ENCODE data around the gene NOTCH2.
"Not testable (repeated sequence)": the region's sequence is repeated elsewhere in the genome, so short reads cannot be mapped to it uniquely, and the experiment has no call there.

Gene NOTCH2

GRCh38 chr1:120048208-120048607 is 21.3 kb downstream of the NOTCH2 start:
- not testable (repeated sequence) for DNase-seq

GRCh38 chr1:120041771-120042170 is 27.7 kb downstream of the NOTCH2 start:
- not testable (repeated sequence) for DNase-seq

GRCh38 chr1:120032253-120032652 is 37.2 kb downstream of the NOTCH2 start:
- not testable (repeated sequence) for DNase-seq

DNA sequence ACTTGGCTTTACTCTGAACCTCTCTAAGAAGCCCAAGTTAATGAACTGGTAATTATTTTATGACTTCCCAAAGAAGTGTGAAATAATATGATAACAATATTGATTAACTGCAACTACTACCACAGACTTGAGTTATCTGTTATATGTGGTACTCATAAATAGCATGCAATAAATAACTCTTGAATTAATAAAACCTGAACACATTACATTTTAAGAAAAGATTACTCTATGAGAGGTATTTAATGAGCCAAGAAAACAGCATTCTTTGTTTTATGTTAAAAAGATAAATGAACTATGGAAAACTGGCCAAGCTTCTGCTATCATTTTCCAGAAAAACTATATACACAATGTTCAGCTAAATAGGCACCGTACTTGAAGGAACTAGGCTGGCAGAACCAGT is 45.7 kb downstream of the NOTCH2 start:
- not testable (repeated sequence) for DNase-seq

- not testable (repeated sequence) for DNase-seq
Observed at GRCh38 chr1:120014978-120015377, 54.5 kb downstream of the NOTCH2 start.

DNA sequence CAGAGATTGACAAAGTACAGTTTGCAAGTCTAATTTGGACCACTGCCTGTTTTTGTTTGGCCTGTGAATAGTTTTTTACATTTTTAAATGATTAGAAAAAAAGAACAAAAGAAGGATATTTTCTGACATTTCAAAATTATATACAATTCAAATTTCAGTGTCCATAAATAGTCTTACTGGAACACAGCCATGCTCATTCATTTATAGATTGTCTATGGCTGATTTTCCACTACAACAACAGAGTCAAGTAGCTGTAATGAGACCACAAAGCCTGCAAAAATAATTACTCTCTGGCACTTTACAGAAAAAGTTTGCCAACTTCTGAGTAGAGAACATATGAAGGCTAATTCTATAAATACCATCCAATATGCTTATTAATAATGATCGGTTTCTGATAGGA is 61.1 kb downstream of the NOTCH2 start:
- DNase-seq = not testable (repeated sequence)

DNA sequence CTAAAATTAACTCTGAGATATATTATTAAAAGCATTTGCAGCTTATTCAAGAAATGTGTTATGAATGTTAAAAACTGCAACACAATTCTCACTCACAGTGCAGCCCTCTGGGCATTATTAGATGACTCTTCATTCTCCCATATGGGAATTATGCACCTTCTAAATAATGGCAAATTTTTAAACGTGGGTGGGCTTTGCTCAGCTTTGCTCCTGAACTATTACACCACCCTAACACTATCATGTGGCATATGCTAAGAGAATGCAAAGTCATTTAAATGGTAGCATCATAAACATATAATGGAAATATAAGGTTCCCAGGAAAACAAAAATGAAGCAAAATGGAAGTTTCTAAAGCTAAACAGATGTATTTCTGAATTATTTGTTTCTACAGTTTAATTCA is 61.6 kb downstream of the NOTCH2 start:
- not testable (repeated sequence) for DNase-seq

GRCh38 chr1:120001035-120001434 is 68.4 kb downstream of the NOTCH2 start:
- not testable (repeated sequence) for DNase-seq

- DNase-seq = not testable (repeated sequence)
Observed at GRCh38 chr1:119996731-119997312, 72.6 kb downstream of the NOTCH2 start.

GRCh38 chr1:119995975-119996374 is 73.5 kb downstream of the NOTCH2 start:
- not testable (repeated sequence) for DNase-seq

GRCh38 chr1:119988306-119989062 is 81.0 kb downstream of the NOTCH2 start:
- DNase-seq = no peak

DNA sequence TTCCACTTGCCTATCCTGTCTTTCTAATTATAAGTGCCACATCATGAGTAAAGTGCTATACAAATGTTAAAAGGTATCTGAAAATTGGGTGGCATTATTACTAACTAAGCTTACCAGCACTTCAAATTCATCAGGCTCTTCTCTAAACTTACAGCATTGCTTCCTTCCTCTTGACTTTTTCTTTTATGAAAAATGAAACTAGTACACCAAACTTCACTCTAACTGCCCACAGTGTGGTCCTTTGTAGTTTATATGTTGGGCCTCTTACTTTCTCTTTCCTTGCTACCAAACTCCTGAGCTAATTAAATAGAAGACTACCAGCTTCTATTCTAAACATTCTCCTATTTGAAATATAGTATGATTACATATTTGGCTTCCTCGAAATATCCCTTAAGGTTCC is 81.8 kb downstream of the NOTCH2 start:
- no peak for DNase-seq

GRCh38 chr1:119987112-119987511 is 82.3 kb downstream of the NOTCH2 start:
- no peak for DNase-seq

- no peak for DNase-seq
Observed at GRCh38 chr1:119986007-119986497, 83.4 kb downstream of the NOTCH2 start.

- no peak for DNase-seq
Observed at GRCh38 chr1:119984771-119985170, 84.7 kb downstream of the NOTCH2 start.

DNA sequence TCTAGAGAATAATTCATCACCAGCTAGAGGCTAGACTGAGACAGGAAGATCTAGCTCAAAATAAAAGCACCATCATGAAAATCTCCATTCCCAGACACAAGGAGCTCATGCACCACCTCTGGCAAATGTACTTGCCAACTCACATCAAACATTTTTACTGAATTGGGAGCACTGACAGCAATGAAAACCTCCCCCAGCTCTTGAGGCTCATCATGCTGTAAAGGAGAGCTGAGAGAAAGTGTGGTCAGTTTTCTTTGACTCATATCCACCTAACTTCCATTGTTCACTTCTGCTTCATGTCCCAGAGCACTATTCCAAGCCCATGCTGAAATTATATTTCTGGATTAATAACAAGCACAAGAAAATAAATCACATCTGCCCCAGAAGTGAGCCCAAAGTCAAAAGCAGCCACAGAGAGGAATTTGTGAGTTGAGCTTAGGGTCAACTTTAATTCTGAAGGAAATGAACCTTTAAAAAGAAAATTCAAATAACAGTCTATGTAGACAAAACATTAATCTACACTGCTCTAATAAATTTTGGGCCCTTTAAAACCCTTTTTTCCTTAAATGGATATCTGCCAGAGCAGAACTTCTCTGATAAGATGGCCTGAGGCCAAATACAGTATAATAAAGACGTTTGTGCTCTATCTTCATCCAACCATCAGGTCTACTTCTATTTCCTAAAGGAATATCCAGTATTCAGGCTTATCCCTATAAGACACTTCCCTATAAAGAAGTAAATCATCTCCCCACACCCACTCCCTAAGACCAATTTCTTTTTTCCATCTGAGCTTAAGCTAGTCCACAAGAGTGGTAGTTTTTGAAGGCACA is 87.3 kb downstream of the NOTCH2 start:
- no peak for DNase-seq

DNA sequence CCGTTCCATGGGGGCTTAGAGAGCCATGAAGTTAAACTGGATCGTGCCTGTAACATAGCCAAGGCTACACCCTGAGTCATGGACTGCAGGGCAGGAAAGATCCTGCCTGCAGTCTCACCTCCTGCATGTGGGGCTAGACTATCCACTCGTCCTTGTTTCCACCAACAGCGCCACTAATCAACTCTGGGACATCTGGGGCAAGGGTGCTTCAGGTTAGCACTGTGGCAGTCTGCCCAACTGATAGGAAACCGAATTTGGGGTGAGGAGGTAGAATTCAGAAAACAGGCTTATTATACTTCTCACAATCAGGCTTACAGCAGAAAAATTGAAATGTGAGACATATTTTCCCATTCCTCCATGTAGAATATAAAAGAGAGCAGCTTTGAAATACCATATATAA is 88.0 kb downstream of the NOTCH2 start:
- no peak for DNase-seq

DNA sequence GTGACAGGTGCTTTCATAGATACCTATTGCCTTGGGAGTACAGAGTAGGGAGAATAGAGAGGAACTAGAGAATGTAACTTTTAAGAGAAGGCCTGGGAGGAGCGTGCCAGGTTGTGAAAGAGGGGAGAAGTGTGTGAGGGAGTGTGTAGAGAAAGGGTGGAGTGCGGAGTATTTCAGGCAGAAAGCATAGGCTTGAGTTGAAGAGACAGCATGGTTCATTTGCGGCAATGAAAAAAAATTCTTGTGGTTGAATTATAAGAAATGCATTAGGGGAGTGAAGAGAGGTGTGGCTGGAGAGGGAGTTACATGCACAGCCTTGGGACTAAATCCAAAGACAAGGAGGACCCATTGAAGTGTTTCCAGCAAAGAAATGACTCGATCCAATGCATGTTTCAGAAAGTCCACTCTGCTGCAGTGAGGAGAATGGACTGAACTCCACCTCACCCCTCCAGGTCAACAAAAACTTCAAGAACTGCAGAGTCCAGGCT is 91.4 kb downstream of the NOTCH2 start:
- DNase-seq = no peak

DNA sequence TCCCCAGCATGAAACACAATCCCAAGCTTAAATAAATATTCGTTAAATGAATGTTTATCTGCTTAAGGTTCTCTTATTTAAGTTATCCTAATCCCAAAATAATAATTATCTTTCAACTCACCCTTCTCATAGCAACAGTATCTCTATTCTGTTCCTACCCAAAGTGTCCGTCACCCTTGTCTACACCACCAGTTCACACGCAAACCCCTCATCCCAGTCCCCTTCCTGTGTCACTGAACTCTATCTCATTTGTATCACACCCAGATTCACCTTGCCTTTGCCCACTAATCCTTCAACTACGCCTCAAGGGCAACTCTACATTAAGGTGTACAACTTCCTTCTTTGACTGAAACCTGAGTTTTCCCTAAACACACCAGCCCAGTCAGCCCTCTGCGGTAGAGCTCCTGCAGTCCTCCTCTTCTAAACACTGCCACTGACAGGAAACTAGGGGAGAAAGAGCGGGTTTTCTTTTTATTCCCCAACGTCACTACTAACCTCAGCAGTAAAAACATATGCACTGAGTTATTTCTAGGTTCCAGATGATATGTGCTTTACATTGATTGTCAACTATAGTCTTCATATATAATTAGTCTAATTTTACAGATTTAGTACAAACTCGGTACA is 92.2 kb downstream of the NOTCH2 start:
- DNase-seq = not testable (repeated sequence)

DNA sequence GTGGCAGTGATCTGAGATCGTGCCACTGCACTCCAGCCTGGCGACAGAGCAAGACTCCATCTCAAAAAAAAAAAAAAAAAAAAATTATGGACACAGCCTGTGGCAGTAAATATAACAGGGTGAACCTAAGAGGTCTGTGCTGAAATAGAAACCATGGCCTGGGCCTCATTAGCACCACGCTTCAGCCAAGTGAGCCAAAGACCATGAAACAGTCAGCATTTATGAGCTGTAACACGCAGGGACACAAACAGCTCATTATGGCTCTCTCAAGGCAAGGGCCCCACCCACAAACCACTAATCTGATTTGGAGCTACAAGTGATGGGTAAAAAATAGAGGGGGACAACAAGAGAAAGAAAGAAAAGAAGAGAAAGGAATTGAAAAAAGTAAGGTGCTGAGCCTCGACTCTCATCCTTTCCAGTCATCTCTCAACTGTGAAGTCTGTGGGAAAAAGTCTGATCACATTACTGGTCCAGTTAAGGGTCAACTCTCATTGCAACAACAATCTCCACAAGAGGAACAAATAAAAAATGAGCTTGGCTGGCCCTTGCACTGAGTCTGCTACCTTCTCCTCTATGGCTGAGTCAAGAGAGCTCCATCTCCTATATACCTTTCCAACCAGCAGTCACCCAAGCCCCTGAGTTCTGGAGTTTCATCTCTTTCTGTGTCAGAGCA is 93.7 kb downstream of the NOTCH2 start:
- not testable (repeated sequence) for DNase-seq

- no peak for DNase-seq
Observed at GRCh38 chr1:119975006-119975405, 94.5 kb downstream of the NOTCH2 start.

GRCh38 chr1:119974013-119974412 is 95.4 kb downstream of the NOTCH2 start:
- no peak for DNase-seq
